Parathyroid adenoma (tissue), 2 donors: ENCODE data around the gene TSC22D2.

Experiments used
- H2AFZ ChIP-seq: fragments of 300-600 bp; sonication (generic); one replicate; pipeline ENCODE4 v1.7.0; 2017; ENCODE audit warnings: antibody characterized with exemption, mild to moderate bottlenecking
- H3K27ac ChIP-seq: fragments of 300-600 bp; sonication (generic); one replicate; pipeline ENCODE4 v1.7.0; 2017
- H3K27me3 ChIP-seq: fragments of 300-600 bp; sonication (generic); one replicate; pipeline ENCODE4 v1.7.0; 2017; ENCODE audit warnings: low read length; ENCODE audit not compliant: control insufficient read depth, insufficient read depth
- H3K36me3 ChIP-seq: fragments of 300-600 bp; sonication (generic); one replicate; pipeline ENCODE4 v1.7.0; 2017; ENCODE audit warnings: low read length; ENCODE audit not compliant: control insufficient read depth, insufficient read depth
- H3K4me1 ChIP-seq: fragments of 300-600 bp; sonication (generic); one replicate; pipeline ENCODE4 v1.7.0; 2017; ENCODE audit warnings: control low read depth
- H3K4me2 ChIP-seq: fragments of 300-600 bp; sonication (generic); one replicate; pipeline ENCODE4 v1.7.0; 2017; ENCODE audit warnings: low read length
- H3K4me3 ChIP-seq: fragments of 300-600 bp; sonication (generic); one replicate; pipeline ENCODE4 v1.7.0; 2017; ENCODE audit warnings: low read depth, low read length
- H3K79me2 ChIP-seq: fragments of 300-600 bp; sonication (generic); one replicate; pipeline ENCODE4 v1.7.0; 2017; ENCODE audit warnings: control low read depth
- H3K9ac ChIP-seq: fragments of 300-600 bp; sonication (generic); one replicate; pipeline ENCODE4 v1.7.0; 2017; ENCODE audit warnings: mild to moderate bottlenecking
- H3K9me3 ChIP-seq: fragments of 300-600 bp; sonication (generic); one replicate; pipeline ENCODE4 v1.7.0; 2017; ENCODE audit warnings: low read length; ENCODE audit not compliant: control insufficient read depth
- CTCF ChIP-seq: fragments of 300-600 bp; sonication (generic); IDR thresholded peaks from one replicate; pipeline ENCODE4 v1.7.0; 2017; ENCODE audit warnings: antibody characterized with exemption, mild to moderate bottlenecking
- donor health status: primary hyperparathyroidism.

Gene TSC22D2

GRCh38 chr3:150443331-150443741 is 35.2 kb downstream of the TSC22D2 start:
- Histone ChIP-seq H3K4me2 (no peak overlapping the region), H3K4me1 (peaks cover 12% of the 10 kb centered on the region), H3K27ac (no peak overlapping the region), H3K79me2 (peaks cover 14% of the 10 kb centered on the region), H3K9me3 (no peaks in the 10 kb centered on the region), H3K36me3 (no peaks in the 10 kb centered on the region), H3K9ac (no peak overlapping the region), H2AFZ (no peak overlapping the region), H3K4me3 (no peak overlapping the region), H3K27me3 (no peaks in the 10 kb centered on the region)
- no peak for TF ChIP-seq CTCF

- Histone ChIP-seq H3K9ac (no peak overlapping the region), H3K27ac (no peak overlapping the region), H3K9me3 (no peaks in the 10 kb centered on the region), H3K79me2 (peaks cover 14% of the 10 kb centered on the region), H3K36me3 (no peaks in the 10 kb centered on the region), H3K4me3 (no peak overlapping the region), H3K4me1 (peaks cover 14% of the 10 kb centered on the region), H2AFZ (no peak overlapping the region), H3K4me2 (no peak overlapping the region), H3K27me3 (no peaks in the 10 kb centered on the region)
- no peak for TF ChIP-seq CTCF
Measured at GRCh38 chr3:150444371-150444770, 36.3 kb downstream of the TSC22D2 start.

GRCh38 chr3:150446470-150446977 is 38.4 kb downstream of the TSC22D2 start:
- no peak for TF ChIP-seq CTCF
- Histone ChIP-seq H3K27me3 (no peaks in the 10 kb centered on the region), H3K9me3 (no peaks in the 10 kb centered on the region), H3K4me1 (peaks cover 16% of the 10 kb centered on the region), H3K4me2 (no peak overlapping the region), H3K9ac (no peak overlapping the region), H3K27ac (no peak overlapping the region), H3K79me2 (peaks cover 11% of the 10 kb centered on the region), H3K4me3 (no peak overlapping the region), H2AFZ (no peak overlapping the region), H3K36me3 (no peaks in the 10 kb centered on the region)

GRCh38 chr3:150447084-150447483 is 39.0 kb downstream of the TSC22D2 start:
- Histone ChIP-seq H3K4me2 (no peak overlapping the region), H3K79me2 (peaks cover 10% of the 10 kb centered on the region), H3K9me3 (no peaks in the 10 kb centered on the region), H3K27me3 (no peaks in the 10 kb centered on the region), H3K36me3 (no peaks in the 10 kb centered on the region), H3K9ac (no peak overlapping the region), H3K27ac (no peak overlapping the region), H3K4me1 (peaks cover 16% of the 10 kb centered on the region), H2AFZ (no peak overlapping the region), H3K4me3 (no peak overlapping the region)
- TF ChIP-seq CTCF: no peak
